HG02943 (cell line): Measurements from ENCODE around the gene IL4R.

Experiments
- ATAC-seq: cut with Tn5 transposase; IDR thresholded peaks from one replicate; pipeline ENCODE4 v1.9.1; 2021; ENCODE audit warnings: mild to moderate bottlenecking, low read depth, moderate library complexity; ENCODE audit not compliant: unreplicated experiment

The IL4R gene

DNA sequence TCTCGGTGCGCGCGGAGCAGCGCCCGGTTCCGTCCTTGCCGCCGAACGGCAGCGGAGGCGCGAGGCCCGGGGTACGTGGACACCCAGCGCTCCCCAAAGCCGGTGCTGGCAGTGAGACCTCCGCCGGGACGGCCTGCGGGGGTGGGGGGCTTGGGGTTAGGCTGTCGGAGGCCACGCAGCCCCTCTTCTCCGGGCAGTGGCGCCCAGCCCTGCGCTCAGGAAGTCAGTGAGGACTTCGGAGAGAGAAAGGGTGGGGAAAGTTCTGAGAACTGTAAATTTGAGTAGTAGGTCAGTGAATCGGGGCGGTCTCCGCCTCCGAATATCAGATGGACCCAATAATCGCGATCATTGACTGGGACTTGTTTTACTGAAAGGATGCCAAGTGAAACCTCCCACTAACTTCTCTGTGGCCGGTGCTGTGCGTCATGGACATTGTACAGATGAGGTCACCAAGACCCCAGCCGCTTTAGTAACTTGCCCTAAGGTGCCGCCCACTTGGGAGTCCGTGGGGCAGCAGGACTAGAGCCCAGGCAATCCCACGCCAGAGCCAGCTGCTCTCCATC lies 468 bp downstream of the IL4R start:
- no peak for ATAC-seq

DNA sequence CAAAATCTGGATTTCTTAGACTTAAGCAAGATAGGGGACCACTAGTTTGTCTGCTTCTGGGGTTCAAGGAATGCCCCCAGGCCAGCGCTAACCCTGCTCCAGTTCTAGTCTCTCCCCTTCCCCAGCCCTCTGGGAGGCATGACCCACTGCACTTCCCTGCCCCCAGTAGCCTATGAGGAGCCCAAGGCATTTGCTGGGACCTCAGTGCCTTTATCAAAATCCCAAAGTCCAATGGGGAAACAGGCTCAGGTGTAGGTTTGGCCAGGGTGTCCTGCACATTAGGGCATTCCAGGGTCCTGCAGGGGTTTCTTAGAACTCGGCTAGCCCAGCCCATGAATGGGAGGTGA lies 1.2 kb downstream of the IL4R start:
- ATAC-seq, result no peak

DNA sequence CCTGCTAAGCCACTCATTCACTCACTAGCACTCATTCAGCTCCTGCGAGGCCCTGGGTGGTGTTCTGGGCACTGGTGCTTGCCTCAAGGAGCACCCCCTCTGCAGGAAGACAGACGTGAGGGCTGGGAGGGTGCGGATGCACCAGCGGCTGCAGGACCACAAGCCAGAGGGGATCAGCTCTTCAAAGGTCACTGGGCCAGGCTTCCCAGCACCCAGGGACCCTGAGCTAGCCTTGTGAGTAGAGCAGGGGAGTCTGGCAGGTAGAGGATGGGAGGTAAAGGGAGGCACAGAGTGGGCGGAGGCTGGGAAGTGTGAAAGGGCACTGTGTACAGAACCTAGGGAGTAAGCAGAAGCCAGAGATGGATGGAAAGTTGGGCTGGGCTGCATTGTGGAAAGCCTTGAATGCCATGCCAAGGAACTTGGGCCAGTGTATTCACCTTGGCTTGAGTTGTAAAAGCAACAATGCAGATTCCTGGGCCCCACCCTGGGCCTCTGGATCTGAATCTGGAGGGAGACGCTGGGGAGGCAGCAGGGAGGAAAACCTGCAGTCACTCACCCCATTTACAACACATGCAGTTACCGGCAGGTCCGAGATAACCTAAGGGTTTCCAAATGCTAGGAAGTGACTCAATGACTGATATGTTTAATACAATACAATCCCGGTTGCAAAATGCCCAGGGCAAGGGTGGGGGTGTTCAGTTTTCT lies 1.7 kb downstream of the IL4R start:
- ATAC-seq, result no peak

DNA sequence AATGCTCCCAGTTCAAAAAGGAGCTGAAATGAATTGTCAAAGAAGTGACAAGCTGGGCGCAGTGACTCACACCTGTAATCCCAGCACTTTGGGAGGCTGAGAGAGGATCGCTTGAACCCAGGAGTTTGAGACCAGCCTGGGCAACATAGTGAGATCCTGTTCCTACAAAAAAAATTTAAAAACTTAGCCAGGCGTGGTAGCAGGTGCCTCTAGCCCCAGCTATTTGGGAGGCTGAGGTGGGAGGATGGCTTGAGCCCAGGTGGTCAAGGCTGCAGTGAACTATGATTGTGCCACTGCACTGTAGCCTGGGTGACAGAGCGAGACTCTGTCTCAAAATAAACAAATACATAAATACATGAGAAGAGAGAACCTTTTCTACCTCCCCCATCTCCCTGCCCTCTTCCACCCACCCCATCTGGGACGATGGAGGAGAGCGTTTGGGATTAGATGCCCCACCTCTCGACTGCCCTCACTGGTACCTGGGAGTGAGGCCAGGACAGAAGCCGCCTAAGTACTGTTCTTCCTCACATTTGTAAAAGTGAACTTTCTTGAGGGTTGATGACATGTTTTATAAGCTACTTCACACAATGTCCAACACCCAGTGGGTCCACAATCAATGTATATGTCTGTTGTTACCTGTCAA lies 2.4 kb downstream of the IL4R start:
- no peak for ATAC-seq

DNA sequence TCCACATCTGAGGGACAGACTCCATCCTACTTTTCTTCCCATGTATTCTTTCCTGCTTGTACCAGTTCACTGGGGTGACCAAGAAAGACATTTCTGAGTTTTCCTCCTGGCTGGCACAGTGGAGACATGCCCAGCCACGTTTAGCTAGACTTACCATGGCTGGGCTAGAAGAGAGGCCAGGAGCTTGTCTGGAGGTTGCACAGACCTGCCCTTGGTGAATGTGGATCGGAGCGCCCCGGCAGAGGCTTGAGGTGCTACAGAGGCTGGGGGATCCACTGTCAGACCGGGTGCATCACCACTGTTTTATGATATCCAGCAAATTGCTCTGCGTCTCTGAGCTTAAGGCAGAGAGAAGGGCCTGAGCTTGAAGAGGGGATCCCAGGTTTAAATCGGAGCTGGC lies 3.5 kb downstream of the IL4R start:
- ATAC-seq, result no peak

DNA sequence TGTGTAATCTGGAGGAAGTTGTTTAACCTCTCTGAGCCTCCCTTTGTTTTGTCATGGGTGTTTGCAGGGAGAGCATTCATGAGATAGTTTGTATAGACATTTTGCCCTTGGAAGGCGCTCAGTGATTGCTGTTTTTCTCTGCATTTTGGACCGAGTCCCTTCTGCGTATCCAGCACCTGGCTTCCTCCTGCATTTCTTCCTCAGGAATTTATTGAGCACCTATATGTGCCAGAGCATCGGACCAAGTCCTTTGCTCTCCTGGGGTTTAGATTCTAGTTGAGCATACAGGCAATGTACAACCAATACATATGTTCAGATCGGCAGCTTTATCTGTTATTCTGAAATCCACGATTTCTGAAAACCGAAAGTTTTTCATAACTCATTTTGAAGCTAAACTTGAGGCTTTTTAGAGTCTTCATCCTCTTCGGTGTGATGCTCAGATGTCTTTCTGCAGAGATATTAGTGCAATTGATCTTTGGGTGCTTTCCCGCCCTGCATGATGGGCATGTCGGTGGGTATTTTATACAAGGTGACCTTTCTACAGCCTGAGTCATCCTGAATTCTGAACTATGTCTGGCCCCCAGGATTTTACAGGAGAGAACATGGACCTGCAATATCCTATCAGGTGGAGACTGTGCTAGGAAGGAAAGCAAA lies 4.1 kb downstream of the IL4R start:
- ATAC-seq, result no peak

DNA sequence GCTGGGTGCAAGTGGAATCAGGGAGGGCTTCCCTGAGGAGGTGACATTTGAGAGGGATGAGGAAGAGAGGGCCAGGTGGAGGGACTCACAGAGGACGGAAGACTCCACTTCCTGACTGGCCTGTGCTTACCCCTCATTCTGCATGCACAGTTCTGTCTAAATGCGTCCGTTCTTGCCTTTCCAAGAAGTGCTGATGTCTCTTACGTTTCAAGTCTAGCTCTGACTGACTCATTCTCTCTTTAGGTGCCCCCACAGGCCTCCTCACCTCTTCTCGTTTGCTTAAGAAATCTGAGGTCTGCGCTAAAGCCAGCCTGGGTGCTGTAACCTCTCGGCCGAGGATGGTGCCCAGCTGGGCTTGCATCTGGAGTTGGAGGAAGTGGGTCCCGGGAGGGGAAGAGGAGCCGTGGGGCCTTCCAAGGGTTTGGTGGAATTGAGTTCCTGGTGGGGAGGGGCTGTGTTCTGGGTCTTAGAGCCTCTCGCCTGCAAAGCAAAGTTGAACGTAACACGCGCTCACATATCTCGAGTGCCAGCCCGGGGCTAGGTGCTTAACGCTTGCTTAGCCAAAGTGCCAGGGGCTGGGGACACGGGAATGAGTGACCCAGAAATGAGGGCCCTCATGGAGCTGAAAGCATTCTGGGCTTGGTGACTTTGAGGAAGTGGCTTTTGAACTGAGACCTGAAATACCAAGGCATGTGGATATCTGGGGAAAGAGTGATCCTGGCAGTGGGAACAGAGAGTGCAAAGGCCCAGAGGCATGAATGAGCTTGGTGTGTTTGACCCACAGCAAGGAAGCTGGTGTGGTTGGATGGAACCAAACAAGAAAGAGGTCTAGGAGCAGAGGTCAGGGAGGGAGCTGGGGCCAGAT lies 4.8 kb downstream of the IL4R start:
- no peak for ATAC-seq

DNA sequence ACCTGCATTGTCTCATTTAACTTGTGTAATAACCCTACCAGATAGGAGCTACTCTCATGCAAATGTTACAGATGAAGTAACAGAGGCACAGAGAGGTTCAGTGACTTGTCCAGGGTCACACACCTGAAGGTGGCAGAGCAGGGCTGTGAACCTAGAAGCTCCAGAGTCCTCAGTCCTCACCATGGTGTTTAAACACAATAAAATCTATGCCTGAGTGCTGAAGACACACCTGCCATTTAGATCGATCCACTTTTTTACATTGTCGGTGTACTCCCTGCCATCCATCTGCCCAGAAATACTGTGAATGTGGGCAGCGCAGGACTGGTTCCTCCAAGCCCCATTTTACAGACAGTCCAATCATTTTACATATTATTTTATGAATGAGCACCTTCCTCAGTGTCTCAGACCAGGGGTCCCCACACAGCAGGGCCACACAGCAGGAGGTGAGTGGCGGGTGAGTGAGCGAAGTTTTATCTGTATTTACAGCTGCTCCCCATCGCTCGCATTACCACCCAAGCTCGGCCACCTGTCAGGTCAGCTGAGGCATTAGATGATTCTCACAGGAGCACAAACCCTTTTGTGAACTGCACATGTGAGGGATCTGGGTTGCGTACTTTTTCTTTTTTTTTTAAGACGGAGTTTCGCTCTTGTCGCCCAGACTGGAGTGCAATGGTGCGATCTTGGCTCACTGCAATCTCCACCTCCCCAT lies 5.6 kb downstream of the IL4R start:
- ATAC-seq, result no peak

DNA sequence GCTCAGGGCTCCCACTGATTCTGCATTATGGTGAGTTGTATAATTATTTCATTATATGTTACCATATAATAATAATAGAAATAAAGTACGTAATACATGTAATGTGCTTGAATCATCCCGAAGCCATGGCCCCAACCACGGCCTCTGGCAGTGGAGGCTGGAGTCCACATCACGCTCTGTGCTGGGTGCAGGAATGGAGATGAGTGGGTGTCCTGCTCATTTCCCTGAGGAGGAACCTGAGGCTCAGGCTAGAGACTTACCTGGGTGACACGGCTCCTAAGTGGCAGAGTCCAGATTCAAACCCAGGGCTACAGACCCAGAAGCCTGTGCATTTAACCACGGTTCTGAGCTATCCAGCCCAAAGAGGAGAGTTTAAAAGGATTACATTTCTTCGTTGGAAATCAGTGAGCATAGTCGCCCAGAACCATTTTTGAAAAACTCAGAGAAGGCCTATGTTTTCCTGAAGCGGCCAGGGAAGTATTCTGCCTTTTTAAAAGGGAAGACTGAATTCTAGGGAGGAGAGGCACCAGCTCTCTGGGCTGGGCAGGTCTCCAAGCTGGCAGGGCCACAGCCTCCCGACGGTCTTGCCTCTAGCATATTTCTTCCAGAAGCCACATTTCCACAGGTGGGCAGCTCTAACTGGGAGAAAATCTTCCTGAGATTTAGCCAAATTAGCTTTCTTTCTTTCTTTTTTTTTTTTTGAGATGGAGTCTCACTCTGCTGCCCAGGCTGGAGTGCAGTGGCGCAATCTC lies 6.7 kb downstream of the IL4R start:
- ATAC-seq, result no peak

DNA sequence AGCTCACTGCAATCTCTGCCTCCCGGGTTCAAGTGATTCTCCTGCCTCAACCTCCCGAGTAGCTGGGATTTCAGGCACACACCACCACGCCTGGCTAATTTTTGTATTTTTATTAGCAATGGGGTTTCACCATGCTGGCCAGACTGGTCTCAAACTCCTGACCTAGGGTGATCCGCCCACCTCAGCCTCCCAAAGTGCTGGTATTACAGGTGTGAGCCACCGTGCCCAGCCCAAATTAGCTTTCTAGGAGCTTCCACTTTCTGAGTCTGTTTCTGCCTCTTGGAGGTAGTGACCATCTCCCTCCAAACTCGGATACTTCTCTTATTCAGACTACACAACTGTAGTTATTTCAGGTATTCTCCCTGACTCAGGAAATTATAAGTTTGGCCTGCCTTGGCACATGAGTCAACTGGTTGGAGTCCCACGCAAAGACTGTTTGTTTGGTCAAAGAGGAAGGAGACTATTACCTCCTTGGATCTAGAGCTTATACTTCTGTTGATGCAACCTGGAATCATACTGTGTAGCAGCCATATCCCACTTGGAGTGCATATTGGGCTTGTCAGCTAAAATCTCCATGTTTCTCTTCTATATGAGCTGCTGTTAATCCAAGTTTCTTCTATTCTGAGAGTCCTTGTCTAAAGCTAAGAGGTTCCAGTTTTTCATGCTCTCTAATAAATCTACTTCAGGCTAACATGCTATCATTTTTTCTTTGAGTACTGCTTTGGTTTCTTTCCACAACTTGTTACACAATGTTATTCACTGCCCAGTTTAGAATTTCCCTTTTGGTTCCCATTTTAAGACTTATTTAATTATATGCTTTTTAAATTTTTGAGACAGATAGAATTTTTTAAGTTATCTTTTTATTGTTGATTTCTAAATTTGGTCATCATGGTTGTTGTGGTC lies 7.5 kb downstream of the IL4R start:
- no peak for ATAC-seq

DNA sequence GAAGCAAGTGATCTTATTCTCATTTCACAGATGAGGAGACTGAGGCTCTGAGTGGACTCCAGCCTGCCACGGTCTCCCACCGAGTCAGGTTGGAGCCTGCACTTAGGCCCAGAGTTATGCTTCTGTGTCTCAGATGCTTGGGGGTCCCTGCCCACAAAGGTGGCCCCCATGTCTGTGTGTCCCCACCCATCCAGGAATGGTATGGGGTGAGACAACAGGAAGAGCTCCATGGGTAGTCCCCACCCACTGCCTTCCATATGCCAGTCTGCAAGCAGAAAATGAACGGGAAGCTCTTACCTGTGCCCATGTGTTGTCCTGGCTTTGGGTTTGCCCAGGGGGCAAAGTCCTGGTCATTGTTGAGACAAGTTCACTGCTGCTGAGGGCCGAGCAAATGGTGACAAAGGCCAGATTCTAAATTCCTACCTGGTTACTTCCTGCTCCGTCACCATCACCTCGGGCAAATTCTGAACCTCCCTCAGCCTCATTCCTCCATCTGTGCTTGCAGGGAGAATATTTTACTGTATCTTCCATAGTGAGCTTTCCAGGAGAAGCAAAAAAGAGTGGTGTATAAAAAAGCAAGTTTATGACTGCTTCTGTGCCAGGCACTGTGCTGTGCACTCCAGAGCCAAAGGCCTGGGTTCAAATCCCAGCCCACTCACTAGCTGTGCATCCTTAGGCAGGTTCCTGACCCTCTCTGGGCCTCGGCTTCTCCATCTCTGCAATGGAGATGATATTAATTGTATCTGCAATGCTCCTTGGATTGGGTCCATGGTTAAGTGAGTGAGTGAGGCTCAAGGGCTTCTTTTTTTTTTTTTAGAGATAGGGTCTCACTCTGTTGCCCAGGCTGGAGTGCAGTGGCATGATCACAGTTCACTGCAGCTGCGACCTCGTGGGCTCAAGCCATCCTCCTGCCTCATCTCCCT lies 9.3 kb downstream of the IL4R start:
- ATAC-seq, result no peak

DNA sequence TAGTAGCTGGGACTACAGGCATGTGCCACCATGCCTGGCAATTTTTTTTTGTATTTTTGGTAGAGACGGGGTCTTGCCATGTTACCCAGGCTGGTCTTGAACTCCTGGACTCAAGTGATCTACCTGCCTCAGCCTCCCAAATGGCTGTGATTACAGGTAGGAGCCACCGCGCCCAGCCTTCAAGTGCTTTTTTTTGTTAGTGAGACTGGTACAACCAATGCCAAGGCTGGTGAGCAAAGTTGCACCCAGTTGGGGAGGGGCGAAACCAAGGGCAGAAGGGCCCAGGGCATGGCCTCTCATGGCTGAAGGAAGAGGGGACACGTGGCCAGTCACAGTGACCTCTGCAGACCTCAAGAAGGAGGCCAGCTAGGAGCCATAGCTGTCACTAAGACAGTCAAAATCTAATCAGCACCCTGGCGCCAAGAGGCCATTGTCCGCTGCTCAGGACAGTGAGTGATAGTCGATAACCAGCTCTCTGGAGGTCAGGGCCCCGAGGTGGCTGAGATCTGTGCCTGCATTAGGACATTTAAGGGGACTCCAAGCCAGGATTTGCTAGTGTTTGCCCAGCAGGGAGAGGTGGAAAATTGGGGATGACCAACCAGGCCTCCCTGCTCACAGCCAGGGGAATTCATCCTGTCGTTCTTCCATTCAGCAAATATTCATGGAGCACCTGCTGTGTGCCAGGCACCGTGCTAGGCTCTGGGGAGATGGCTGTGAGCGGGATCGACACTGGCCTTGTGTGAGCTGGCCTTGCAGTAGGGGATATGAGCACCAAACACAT lies 10.2 kb downstream of the IL4R start:
- ATAC-seq, result no peak

DNA sequence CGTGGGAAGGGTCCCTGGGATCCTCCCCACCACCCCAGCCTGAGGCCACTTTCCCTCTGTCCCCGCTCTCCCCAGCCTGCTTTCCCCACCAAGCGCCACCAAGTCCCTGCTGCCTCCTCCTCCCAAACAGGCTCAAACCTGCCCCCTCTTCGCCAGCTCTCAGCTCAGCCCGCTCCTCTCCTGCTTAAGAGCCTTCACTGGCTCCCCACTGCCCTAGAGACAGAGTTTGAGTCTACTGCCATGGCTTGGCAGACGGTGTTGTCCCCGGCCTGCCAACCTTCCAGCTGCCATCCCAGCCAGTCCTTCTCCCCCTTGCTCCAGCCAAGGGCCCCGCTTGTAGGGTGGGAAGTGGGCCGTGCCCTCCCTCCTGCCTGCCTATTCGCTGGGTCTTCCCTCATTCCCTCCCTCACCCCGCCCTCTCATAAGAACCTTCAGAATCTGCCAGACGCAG lies 11.1 kb downstream of the IL4R start:
- ATAC-seq, result no peak

DNA sequence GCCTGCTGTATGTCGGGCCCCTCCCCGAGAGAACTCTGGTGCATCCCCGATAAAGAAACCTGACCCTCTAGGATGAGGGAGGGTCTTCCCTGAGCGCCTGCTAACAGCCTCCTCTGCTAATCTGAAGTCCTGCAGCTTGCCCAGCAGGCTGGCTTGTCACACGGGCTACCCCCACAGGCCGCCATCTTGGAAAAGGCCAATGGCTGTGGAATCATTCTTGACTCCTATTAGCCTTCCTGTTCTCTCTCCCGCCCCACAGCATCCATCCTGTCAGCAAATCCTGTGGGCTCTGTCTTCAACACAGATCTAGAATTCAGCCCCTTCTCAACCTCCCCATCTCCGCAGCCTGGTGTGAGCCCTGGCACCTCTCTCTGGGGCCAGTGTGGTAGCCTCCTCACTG lies 12.0 kb downstream of the IL4R start:
- ATAC-seq, result no peak

DNA sequence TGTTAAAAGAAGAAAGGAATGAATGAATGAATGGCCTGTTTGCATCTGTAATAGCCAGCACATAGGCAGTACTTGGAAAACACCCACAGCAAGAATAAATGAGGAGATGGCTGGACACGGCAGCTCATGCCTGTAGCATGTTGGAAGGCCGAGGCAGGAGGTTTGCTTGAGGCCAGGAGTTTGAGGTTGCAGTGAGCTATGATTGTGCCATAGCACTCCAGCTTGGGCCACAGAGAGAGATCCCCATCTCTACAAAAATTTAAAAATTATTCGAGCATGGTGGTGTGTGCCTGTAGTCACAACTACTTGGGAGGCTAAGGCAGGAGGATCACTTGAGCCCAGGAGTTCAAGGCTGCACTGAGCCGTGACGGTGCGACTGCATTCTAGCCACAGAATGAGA lies 12.5 kb downstream of the IL4R start:
- no peak for ATAC-seq

DNA sequence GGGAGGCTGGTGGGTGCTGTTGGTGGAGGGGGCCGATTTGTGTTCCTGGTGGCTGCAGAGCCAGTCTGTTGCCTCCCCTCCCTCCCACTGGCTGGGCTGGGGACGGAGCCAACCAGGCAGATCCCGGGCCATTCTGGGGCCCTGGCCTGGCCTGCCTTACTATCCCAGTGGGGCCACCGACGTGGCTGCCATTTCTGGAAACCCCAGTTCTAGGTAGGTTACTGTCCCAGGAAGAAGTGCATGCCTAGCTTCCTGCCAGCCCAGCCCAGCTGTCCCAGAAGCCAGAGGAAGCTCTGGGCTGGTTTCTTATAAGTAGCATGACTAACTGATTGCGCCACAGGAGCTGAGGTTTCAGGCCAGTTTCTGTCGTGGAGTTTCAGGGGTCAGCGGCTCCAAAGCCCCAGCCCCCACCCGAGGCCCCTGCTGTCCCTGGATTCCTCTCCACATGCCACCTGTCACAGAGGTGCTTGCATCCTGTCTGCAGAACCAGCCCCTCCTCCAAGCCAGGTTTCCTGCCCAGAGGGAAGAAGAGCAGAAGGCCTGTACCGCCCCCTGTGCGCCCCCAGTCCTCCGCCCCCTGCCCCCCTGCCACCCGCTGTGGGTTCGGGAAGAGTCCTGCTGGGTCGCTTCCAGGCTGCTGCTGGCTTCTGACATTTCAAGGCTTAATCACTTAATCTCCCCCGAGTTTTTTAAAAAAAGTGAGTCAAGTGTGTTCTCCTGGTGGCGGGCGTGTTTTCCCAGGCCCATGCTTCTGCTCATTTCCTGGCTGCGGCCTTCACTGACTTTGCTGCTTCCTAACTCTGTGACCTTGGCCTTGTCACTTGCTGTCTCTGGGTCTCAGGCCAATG lies 13.2 kb downstream of the IL4R start:
- ATAC-seq, result no peak
